Measurements from ENCODE around the gene DPP6.

DNA sequence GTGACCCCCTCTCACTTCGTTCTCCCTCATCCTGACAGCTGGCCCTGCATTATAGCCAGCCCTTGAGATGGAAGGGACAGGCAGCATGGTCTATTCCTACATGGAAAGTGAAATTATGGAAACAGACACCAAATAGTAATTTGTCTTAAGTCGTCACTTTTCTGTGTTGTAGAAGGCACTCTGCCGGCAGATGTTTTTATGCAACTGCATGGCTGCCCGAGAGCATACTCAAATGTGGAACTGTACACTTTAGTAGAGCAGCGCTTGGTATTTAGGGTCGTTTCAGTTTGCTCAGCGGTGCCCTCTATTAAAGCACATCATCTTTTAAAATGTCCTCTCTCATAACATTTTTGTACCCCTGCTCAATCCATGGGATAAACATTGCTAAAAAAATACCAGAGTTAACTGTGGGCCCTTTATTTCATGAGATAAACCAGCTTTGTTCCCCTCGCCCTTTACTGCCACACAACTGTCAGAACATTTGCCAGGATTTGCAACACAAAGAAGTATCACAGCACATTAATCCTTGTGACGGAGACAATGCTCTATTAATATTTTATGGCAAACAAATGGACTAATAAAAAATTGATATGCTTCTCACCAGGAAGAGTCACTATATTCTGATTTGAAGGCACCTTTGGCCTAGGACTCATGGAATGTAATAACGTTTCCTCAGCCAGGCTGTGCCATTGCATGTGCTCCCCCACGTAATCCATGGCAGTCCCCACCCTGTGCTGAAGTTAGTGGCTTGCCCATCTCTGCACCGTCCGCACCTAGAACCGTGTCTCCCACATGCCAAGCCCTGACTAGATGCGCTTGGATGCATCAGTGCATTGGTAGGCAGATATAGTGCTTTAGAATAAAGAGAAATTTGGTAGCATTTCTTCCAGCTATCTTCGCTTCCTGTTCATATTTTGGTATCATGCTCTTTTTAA, 729.4 kb downstream of the DPP6 start:
- TF ChIP-seq, protein P1, sequence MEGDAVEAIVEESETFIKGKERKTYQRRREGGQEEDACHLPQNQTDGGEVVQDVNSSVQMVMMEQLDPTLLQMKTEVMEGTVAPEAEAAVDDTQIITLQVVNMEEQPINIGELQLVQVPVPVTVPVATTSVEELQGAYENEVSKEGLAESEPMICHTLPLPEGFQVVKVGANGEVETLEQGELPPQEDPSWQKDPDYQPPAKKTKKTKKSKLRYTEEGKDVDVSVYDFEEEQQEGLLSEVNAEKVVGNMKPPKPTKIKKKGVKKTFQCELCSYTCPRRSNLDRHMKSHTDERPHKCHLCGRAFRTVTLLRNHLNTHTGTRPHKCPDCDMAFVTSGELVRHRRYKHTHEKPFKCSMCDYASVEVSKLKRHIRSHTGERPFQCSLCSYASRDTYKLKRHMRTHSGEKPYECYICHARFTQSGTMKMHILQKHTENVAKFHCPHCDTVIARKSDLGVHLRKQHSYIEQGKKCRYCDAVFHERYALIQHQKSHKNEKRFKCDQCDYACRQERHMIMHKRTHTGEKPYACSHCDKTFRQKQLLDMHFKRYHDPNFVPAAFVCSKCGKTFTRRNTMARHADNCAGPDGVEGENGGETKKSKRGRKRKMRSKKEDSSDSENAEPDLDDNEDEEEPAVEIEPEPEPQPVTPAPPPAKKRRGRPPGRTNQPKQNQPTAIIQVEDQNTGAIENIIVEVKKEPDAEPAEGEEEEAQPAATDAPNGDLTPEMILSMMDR (IDR thresholded peaks at IDR 0.05) = no peak
- TF ChIP-seq POLR2A (IDR thresholded peaks at IDR 0.05) = no peak

Measured in tibial nerve (tissue), 3 donors.